ENCODE data around the gene ATOX1. TPM values are rescaled to one million over a fixed set of nuclear protein-coding genes. Genes with fewer than 3 reads are reported as not detected.

Gene ATOX1
- total and polyA plus RNA-seq, 9 of the 15 experiments (the other 6 are each of a cell fraction or from before 2014, with no cell fraction given), result 59.2 to 318 (median 86.2) TPM

- Histone ChIP-seq H4K20me1 (replicated peaks; ENCODE audit: control insufficient read depth, insufficient read depth, low read length) (0 out of 2 replicates have a peak, but pooled peaks cover 3% of the 10 kb centered on the region), H3K9me3 (replicated peaks; ENCODE audit: control insufficient read depth, insufficient read depth, low read depth, low read length) (no peaks in the 10 kb centered on the region), H3K27me3 (ENCODE audit: control insufficient read depth in 2 of 2, insufficient read depth in 2 of 2, low read length in 2 of 2) (no peaks in the 10 kb centered on the region), H2AFZ (ENCODE audit: low read depth, low read length) (no peak overlapping the region), H3K36me3 (ENCODE audit: control insufficient read depth, insufficient read depth, low read length) (peaks cover 45% of the 10 kb centered on the region; the same call in 2 of the 3 replicates), H3K4me3 (no peak overlapping the region), H3K9ac (ENCODE audit: insufficient read depth in 1 of 2, low read depth in 2 of 2, low read length in 2 of 2) (no peak overlapping the region), H3K79me2 (ENCODE audit: control insufficient read depth, insufficient read depth, low read length) (no peaks in the 10 kb centered on the region), H3K27ac (ENCODE audit: extremely low read depth, low read depth, low read length) (no peak overlapping the region), H3K9me1 (ENCODE audit: control insufficient read depth, insufficient read depth, low read length) (no peaks in the 10 kb centered on the region), H3K4me1 (replicated peaks in 1 of 2; ENCODE audit: control insufficient read depth in 2 of 2, insufficient read depth in 2 of 2, low read length in 2 of 2) (peaks cover 0 to 6% of the 10 kb centered on the region in 2 experiments; a peak in 4 of 5 replicates), H3K4me2 (ENCODE audit: insufficient read depth, low read length) (no peak overlapping the region)
- WGBS (ENCODE audit: insufficient coverage, low coverage, missing lambda C conversion rate), result 87% methylated on average over 7 of the region's 7 CpGs
- ChIA-PET CTCF (ENCODE audit: low intra/inter-chr PET ratio) (no interaction called here), POLR2A (interaction anchor here (0.5 to 1.1 kb wide), 3 partner anchors 10 to 91 kb away, joined by 4 read pairs; no protein-coding TSS in a partner anchor)
- intact Hi-C loops (cut with micrococcal nuclease), result no loop called here
- TF ChIP-seq ZBED1 (IDR thresholded peaks at IDR 0.05) (no peak), ELF2 (CRISPR knock-in tag; IDR thresholded peaks at IDR 0.05) (no peak), ZBTB33 (CRISPR knock-in tag; IDR thresholded peaks at IDR 0.05) (no peak), ZKSCAN1 (IDR thresholded peaks at IDR 0.05; ENCODE audit: low read depth, low read length) (no peak), PRDM10 (IDR thresholded peaks at IDR 0.05; ENCODE audit: partially characterized antibody) (no peak)
- TSS peak; percentile 11 for BruUV-seq (replicated peaks)
- FAIRE-seq (no peak), ATAC-seq (no peak), DNase-seq (ENCODE audit: extremely low read depth in 1 of 4, low spot score in 3 of 4) (no peak)
- in situ Hi-C loops (cut with MboI), result loop anchor here (5.0 kb wide), 1 partner anchor 298 kb away; the partner anchor contains the start of gene SLC36A1
These were observed 13.2 kb downstream of the ATOX1 start for GRCh38 chr5:151745071-151745705.
